Measurements from ENCODE around the gene CYP17A1.
"Not testable (repeated sequence)": the region's sequence is repeated elsewhere in the genome, so short reads cannot be mapped to it uniquely, and the experiment has no call there.

The CYP17A1 gene, protein sequence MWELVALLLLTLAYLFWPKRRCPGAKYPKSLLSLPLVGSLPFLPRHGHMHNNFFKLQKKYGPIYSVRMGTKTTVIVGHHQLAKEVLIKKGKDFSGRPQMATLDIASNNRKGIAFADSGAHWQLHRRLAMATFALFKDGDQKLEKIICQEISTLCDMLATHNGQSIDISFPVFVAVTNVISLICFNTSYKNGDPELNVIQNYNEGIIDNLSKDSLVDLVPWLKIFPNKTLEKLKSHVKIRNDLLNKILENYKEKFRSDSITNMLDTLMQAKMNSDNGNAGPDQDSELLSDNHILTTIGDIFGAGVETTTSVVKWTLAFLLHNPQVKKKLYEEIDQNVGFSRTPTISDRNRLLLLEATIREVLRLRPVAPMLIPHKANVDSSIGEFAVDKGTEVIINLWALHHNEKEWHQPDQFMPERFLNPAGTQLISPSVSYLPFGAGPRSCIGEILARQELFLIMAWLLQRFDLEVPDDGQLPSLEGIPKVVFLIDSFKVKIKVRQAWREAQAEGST

DNA sequence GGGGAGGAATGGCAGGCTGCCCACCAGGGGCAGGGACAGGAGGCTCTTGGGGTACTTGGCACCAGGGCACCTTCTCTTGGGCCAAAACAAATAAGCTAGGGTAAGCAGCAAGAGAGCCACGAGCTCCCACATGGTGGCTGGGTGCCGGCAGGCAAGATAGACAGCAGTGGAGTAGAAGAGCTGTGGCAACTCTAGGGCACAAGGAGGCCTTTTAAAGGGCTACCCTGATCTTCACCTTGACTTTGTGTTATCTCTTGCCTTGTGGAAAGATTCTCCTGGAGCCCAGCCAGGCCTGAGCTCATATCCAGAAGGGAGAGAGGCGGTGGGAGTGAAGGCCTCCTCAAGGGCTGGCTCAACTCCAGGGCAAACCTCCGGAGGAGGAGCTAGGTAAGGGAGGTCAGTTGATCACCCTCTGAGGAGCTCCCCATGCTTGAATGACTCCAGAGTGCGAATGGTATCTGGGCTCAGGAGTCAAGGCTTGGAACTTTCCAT lies at the start of gene CYP17A1:
CYP17A1 (minus strand) TSS at position 184 of the 492 bp plus-strand sequence; CDS start at position 132, 52 bp downstream.
- H3K9me3 Mint-ChIP-seq, result peaks cover 7 to 11% of the 10 kb centered on the region in 2 donors
- DNase-seq (no peak), ATAC-seq (no peak)
- peaks cover 8% of the 10 kb centered on the region for H3K27me3 Mint-ChIP-seq
- H3K27ac Mint-ChIP-seq, result no peak within 1 kb of the TSS
- H3K4me3 Mint-ChIP-seq, result no peak within 1 kb of the TSS
- no peaks in the 10 kb centered on the region for H3K4me1 Mint-ChIP-seq

DNA sequence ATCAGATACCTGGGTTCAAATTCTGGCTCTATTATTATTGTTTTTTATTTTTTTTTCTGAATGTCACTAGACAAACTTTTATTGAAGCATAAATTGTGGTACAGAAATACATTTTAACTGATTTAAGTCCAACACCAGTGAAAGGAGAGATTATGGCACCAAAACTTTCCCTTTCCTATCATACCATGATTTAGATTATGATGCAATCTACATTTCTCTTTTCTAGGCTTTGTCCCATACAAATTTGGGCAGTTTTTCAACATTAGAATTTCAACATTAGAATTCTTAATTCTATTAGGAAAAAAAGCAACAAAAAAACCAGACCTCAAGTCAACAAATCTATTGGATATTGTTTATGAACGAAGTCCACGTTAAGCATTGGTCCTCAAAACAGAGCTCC lies 43.0 kb upstream of the CYP17A1 start:
- no peak overlapping the region for H3K4me3 Mint-ChIP-seq
- H3K27me3 Mint-ChIP-seq, result no peaks in the 10 kb centered on the region
- ATAC-seq (no peak), DNase-seq (no peak)
- no peak overlapping the region for H3K27ac Mint-ChIP-seq
- H3K9me3 Mint-ChIP-seq, result no peaks in the 10 kb centered on the region
- H3K4me1 Mint-ChIP-seq, result no peaks in the 10 kb centered on the region

DNA sequence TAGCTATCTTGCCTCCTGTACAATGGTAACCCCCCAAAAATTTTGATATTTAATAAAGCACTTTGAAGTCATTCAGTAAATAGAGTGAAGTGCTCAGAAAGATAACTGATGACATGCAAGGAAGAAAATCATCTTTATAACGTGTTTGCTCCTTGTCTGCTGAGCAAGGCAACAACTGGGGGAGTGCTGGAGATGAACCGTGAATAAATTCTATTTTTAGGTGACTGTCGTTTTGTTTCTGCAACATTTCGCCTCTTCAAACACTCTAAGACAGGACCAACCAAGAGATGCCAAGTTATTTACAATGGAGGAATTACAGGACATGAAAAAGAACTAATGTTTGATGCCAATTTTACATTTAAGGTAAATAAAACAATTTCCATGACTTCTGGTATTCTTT lies 41.4 kb upstream of the CYP17A1 start:
- ATAC-seq, result no peak
- DNase-seq, result no peak
- Mint-ChIP-seq H3K9me3 (no peaks in the 10 kb centered on the region), H3K4me3 (no peak overlapping the region), H3K4me1 (no peaks in the 10 kb centered on the region), H3K27ac (no peak overlapping the region), H3K27me3 (peaks cover 7% of the 10 kb centered on the region)

DNA sequence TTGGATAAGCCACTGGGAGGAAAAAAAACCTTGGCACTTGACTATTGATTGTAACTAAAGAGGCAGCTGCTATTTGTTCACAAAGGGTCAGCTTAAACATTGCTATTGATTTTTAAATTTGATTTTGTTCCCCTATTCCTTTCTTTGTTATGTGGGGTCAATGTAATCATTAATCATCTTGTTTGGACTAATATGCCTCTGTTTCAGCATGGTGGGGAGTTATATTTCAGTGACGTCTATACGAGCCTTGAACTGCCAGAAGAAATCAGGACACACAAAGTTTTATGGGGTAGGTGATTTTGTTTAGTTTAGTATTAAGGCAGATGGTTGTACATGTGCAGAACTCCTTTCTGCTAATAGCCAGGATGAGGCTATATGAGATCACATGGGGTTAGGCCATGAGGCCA lies 39.5 kb upstream of the CYP17A1 start:
- Mint-ChIP-seq H3K9me3 (no peaks in the 10 kb centered on the region), H3K27ac (no peak overlapping the region), H3K4me1 (no peaks in the 10 kb centered on the region), H3K4me3 (no peak overlapping the region), H3K27me3 (peaks cover 15% of the 10 kb centered on the region)
- no peak for ATAC-seq
- no peak for DNase-seq

DNA sequence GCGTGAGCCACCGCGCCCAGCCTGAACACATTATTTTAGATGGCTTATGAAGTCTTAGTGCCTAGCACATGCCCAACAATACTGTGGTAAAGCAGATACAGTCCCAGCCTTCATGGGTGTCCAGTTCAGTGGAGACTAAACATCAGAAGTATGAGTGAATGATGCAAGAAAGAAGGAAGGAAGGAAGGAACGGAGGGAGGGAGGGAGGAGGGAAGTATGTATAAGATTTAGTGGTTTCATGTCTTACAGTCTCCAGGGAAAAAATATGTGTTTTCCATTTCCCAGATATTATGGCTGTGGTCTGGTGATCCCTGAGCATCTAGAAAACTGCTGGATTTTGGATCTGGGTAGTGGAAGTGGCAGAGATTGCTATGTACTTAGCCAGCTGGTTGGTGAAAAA lies 35.0 kb upstream of the CYP17A1 start:
- peaks cover 14% of the 10 kb centered on the region for H3K4me1 Mint-ChIP-seq
- H3K27me3 Mint-ChIP-seq, result peaks cover 43% of the 10 kb centered on the region
- ATAC-seq (no peak), DNase-seq (no peak)
- H3K9me3 Mint-ChIP-seq, result no peaks in the 10 kb centered on the region
- no peak overlapping the region for H3K4me3 Mint-ChIP-seq
- H3K27ac Mint-ChIP-seq, result no peak overlapping the region

DNA sequence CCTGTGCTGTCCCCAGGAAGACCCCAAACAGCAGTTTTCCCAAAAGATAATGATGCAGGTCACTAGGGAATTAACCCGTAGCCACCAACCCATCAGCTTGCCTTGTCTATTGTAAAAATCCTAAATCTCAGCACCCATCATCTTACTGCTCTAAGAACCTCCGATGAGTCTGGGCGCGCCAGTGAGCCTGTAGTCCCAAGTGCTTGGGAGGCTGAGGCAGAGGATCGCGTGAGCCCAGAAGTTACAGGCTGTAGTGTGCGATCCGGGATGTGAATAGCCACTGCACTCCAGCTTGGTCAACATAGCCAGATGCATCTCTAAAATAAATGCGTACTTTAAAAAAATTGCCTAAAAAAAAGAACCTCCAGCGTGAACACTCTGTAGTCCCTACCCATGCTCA lies 33.0 kb upstream of the CYP17A1 start:
- Mint-ChIP-seq H3K4me3 (peak overlapping the region; percentile 78 to 92), H3K4me1 (peaks cover 14% of the 10 kb centered on the region), H3K27me3 (peaks cover 43% of the 10 kb centered on the region), H3K27ac (no peak overlapping the region), H3K9me3 (no peaks in the 10 kb centered on the region)
- ATAC-seq (no peak), DNase-seq (no peak)

DNA sequence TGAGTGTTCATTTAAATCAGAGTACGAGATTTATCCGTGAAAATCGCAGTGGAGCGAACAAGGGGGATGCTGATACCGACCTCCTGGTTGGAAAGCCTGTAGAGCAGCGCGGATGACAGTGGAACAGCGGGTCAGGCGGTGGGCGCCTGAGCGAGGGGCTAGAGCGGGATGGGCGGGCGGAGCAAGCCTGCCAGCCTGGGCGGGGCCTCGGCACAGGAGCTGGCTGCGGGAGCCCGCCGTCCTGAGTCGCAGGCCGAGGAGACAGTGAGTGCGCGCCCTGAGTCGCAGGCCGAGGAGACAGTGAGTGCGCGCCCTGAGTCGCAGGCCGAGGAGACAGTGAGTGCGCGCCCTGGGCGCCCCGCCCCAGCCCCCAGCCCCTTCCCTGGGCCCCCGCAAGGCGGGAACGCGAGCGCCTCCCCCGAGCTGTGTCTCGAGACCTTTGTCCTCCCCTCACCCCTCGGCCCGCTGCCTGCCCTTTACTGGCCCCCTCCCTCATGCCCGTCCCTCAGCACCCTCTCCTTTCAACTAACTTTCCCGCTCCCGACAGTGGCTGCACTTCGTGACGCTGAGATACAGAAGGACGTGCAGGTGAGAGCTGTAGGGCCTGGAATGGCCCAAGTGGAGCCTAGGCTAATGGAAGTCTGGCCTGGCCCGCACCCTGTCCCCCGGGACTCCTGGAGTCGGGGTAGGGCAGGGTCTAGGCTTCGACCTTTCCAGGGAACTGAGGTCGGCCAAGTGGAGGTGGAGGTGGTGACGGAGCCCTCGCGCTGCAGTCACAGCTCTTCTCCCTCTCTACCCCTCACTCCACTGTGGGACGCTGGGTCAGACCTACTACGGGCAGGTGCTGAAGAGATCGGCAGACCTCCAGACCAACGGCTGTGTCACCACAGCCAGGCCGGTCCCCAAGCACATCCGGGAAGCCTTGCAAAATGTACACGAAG lies 32.3 kb upstream of the CYP17A1 start, which contains the start of gene AS3MT:
AS3MT (plus strand) TSS at position 213 of the 941 bp plus-strand sequence; CDS start at position 336, 123 bp downstream.
- H3K9me3 Mint-ChIP-seq, result no peaks in the 10 kb centered on the region
- DNase-seq, result peak; percentile 32 to 43
- peak within 1 kb of the TSS; percentile 78 to 92 for H3K4me3 Mint-ChIP-seq
- H3K27ac Mint-ChIP-seq, result peak within 1 kb of the TSS; percentile 95 to 96
- peaks cover 41% of the 10 kb centered on the region for H3K27me3 Mint-ChIP-seq
- H3K4me1 Mint-ChIP-seq, result peaks cover 14% of the 10 kb centered on the region
- ATAC-seq, result peak; percentile 93

DNA sequence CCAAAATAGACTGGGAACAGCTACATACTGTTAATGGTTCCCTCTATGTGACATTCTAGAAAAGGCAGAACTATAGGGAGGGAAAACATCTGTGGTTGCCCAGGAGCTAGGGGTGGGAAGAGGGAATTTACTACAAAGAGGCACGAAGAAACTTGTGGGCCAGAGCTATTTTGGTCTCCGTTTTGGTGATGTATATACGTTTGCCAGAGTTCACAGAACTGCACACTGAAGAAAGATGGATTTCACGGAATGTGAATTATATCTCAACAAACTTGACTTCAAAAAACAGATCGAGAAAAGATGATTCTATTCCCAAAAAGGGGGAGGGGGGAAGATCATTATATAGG lies 31.7 kb upstream of the CYP17A1 start:
- DNase-seq, result no peak
- Mint-ChIP-seq H3K4me3 (peak overlapping the region; percentile 76 to 78), H3K4me1 (peaks cover 14% of the 10 kb centered on the region)

DNA sequence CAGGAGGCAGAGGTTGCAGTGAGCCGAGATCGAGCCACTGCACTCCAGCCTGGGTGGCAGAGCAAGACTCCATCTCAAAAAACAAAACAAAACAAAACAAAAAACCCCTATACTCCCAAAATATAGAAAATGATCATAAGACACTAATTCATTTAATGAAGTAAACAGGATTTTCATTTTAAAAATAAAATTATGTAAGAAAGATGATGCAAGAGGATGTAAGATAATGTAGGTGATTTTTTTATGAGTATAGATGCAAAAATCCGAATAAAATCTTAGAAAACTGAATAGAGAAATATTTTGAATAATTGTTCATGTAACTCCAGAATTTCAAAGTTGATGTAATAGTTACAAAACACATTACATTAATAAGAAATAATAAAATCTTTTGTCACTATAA lies 28.4 kb upstream of the CYP17A1 start:
- Mint-ChIP-seq H3K9me3 (no peaks in the 10 kb centered on the region), H3K27ac (peak overlapping the region in 1 of 2 donors; percentile 34), H3K27me3 (peaks cover 21% of the 10 kb centered on the region), H3K4me3 (no peak overlapping the region), H3K4me1 (peaks cover 14% of the 10 kb centered on the region)
- DNase-seq (no peak), ATAC-seq (no peak)

More for the DNA sequence above, 31.7 kb upstream of the CYP17A1 start:
- no peak for ATAC-seq
- peaks cover 36% of the 10 kb centered on the region for H3K27me3 Mint-ChIP-seq
- no peaks in the 10 kb centered on the region for H3K9me3 Mint-ChIP-seq
- peak overlapping the region in 1 of 2 donors; percentile 93 for H3K27ac Mint-ChIP-seq

DNA sequence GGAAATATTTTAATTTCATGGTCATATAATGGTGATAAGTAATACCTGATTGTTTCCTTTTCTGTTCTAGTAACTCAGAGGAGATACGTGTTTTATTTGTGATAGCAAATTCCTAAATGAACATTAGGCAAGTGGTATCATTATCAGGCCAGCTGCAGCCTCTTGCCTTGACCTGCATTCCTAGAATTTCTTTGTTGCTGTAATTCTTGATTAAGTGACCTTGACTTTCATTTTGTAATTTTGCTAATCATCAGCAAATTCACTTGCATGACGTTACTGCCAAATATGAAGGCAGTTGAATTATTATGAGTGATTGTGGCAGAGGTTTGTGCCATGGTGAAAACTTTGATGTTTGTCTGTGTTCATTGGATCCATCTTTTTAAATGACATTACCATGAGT lies 26.4 kb upstream of the CYP17A1 start:
- Mint-ChIP-seq H3K27ac (no peak overlapping the region), H3K9me3 (no peaks in the 10 kb centered on the region), H3K27me3 (peaks cover 2% of the 10 kb centered on the region), H3K4me1 (peaks cover under 1% of the 10 kb centered on the region), H3K4me3 (no peak overlapping the region)
- ATAC-seq (no peak), DNase-seq (no peak)

DNA sequence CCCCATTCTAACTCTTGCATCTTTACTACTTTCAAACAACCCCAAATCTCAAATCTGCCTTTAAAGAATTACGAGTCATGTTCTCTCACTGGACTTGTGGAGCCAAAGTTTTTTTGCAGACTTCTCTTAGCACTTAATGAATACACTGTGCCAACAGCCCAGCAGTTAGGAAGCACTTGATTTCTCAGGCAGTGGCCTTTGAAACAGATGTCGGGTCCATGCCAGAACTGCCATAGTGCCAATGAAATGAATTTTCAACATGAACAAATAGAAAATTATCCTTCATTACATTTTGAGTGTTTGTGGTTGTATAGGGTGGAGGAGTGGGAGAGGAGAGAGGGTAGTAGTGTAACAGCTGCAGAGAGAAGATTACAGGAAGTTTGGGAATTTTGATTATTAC lies 22.7 kb upstream of the CYP17A1 start:
- ATAC-seq (no peak), DNase-seq (no peak)
- peak overlapping the region in 1 of 2 donors; percentile 8 for H3K27ac Mint-ChIP-seq
- H3K4me3 Mint-ChIP-seq, result no peak overlapping the region
- H3K9me3 Mint-ChIP-seq, result no peaks in the 10 kb centered on the region
- no peaks in the 10 kb centered on the region for H3K27me3 Mint-ChIP-seq
- H3K4me1 Mint-ChIP-seq, result peaks cover 21% of the 10 kb centered on the region

DNA sequence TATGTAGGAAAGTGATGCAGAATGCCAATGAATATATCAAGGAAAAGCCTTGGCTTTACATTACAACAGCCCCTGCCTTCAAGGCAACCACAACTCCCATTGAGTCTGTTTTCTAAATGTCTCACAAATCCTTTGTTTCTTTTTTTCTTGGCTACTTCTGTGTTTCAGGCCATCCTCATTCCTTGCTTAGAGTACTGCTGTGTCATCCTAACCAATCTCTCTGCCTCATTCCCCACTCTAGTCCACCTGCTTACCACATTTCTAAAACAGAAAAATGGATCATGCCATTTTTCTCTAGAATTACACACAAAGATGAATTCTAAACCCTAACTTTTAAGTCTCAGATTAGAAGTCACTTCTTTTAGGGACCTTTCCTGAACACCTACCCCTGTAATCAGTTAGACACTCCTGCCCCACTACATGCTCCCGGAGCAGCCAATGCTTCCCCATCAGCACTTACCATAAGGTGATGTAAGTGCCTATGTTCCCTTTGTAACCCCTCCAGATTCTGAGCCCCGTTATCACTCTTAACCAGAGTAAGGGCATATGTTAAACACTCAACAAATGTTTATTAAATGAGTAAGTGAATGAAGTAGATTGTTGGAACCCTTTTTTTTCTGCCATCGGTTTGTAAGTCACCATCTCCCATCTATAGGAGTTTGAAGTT lies 19.7 kb upstream of the CYP17A1 start:
- no peak overlapping the region for H3K27ac Mint-ChIP-seq
- H3K4me3 Mint-ChIP-seq, result no peak overlapping the region
- no peak for ATAC-seq
- no peak for DNase-seq
- no peaks in the 10 kb centered on the region for H3K27me3 Mint-ChIP-seq
- H3K4me1 Mint-ChIP-seq, result peaks cover 26% of the 10 kb centered on the region
- H3K9me3 Mint-ChIP-seq, result no peaks in the 10 kb centered on the region

DNA sequence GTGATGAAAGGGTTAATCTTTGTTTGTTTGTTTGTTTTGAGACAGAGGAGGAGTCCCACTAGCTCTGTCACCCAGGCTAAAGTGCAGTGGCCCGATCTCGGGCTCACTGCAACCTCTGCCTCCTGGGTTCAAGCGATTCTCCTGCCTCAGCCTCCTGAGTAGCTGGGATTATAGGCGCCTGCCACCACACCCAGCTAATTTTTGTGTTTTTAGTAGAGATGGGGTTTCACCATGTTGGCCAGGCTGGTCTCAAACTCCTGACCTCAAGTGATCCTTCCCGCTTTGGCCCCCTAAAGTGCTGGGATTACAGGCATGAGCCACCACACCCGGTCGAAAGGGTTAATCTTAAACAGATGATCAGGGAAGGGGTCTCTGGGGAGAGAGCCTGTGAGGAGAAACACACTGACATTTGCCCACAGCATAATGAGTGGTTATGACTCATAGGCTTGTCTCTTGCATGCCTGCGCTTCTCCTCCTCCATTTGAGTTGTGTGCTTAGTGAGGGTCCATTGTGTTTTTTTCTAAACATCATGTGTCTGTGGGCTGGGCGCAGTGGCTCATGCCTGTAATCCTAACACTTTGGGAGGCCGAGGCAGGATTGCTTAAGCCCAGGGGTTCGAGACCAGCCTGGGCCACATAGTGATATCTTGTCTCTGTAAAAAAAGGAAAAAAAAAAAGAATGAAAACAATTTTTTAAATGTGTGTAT lies 18.7 kb upstream of the CYP17A1 start:
- not testable (repeated sequence) for ATAC-seq, H3K27me3 Mint-ChIP-seq, H3K27ac Mint-ChIP-seq, H3K9me3 Mint-ChIP-seq, DNase-seq
- peak overlapping the region; percentile 44 to 68 for H3K4me3 Mint-ChIP-seq
- peaks cover 26% of the 10 kb centered on the region for H3K4me1 Mint-ChIP-seq

DNA sequence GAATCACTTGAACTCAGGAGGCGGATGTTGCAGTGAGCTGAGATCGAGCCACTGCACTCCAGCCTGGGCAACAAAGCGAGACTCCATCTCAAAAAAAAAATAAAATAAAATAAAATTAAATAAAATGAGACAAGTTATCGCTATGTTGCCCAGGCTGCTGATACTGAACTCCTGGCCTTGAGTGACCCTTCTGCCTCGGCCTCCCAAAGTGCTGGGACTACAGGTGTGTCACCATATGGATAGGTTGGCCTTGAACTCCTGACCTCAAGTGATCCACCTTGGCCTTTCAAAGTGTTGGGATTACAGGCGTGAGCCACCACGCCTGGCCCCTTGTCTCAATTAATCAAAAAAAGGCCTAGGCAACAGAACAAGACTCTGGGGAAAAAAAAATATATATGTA lies 16.0 kb upstream of the CYP17A1 start:
- DNase-seq, H3K9me3 Mint-ChIP-seq, ATAC-seq, H3K27ac Mint-ChIP-seq, H3K27me3 Mint-ChIP-seq, H3K4me3 Mint-ChIP-seq: not testable (repeated sequence)
- H3K4me1 Mint-ChIP-seq, result peaks cover 26% of the 10 kb centered on the region
